Left lobe of liver (tissue), 2 donors: Measurements from ENCODE around the gene IWS1. TPM values are rescaled to one million over a fixed set of nuclear protein-coding genes. Genes with fewer than 3 reads are reported as not detected.

Source experiments
- ATAC-seq: fragments of 200-7000 bp; cut with Tn5 transposase; one replicate; pipeline ENCODE4 v1.9.1; 2020; ENCODE audit warnings: mild to moderate bottlenecking, moderate library complexity
- DNase-seq: peaks from one replicate; pipeline ENCODE4 v3.0.0-alpha.2; 2020; ENCODE audit warnings: low spot score
- total RNA-seq: library from RNA; stranded (reverse); gene quantifications from one replicate; pipeline ENCODE4 v1.2.1, GENCODE V29; 2021
- donor health status: DM: no; HTN: no; CAD: no; lungs with moderate emphysema.
- donor health status: DM: no; HTN: yes; CAD: no.

IWS1 gene
- total RNA-seq, 1 donor from 2014 or later = 19.1 TPM

DNA sequence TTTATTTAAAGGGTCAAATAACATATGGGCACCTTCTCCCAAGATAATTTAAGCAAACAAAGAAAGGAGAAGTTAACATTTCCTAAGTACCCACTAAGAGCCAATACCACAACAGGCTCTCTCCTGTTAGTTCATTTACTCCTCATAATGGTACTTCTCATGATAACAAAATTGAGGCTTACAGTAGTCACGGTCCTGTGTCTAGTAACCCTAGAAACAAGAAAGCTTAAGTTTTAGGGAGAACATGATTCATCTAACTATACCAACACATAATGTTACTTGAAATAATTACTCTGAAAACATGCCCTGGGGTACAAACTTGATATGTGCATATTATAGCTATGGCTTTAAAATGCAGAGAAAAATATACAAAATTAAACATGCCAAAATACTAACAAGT lies 19.8 kb downstream of the IWS1 start:
- ATAC-seq (no peak), DNase-seq (no peak)

DNA sequence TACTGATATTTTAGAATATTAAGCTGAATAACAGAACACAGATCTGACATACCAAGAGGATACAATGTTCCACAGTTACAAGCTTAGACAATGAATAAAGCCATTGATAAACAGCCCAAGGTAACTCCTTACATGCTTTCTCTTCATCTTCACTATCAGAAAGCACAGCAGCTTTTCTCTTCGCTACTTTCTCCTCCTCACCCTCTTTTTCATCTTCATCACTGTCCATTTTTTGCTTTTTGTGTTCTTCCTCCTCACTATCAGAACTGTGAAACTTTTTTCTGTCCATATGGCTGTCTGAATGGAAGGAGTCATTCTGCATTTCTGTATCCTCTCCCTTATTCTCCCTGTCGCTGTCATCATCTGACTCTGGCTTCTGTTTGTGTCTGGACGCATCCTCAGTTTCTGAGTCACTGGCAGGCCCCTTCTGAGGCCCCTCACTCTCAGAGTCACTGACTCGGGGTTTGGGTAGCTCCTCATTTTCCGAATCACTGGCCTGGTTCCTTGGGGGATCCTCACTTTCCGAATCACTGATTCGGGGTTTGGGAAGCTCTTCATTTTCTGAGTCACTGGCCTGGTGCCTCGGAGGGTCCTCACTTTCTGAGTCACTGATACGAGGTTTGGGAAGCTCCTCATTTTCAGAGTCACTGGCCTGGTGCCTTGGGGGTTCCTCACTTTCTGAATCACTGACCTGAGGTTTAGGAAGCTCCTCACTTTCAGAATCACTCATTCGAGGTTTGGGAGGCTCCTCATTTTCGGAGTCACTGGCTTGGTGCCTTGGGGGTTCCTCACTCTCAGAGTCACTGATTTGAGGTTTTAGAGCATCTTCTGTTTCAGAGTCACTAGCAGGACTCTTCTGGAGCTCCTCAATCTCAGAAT lies 21.5 kb downstream of the IWS1 start:
- ATAC-seq (no peak), DNase-seq (no peak)

DNA sequence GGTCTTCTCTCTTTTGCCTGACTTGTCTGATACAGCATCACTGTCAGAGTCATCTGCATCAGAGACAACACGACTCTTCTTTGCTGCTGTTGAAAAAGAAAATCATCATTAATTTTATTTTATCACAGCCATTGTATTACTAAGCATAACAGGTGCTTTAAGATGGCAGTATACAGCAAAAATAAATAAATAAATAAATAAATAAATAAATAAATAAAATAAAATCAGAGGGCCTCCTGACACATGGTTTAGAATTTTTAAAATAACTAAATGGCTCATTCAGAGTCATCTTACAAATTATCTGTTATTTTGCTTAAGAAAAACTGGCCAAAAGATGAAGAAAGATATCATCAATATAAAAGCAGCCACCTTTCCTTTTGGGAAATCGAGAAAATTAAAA lies 22.8 kb downstream of the IWS1 start:
- DNase-seq (no peak), ATAC-seq (no peak)

DNA sequence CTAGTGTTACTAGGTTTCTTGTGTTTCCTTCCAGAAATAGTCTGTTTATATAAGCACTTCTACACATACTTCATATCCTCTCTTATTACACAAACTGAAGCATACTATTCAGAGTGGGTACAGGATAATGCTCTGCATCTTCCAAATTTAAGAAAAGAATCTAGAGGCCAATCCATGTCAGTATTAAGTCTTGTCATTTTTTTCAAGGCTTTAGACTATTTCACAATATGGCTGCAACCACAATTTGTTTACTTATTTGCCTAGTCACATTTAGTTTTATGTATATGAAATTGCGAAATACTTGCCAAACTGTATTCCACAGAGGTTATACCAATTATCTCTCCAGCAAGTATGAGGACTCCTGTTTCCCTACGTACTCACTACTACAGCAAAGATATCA lies 27.9 kb downstream of the IWS1 start:
- DNase-seq (no peak), ATAC-seq (no peak)

DNA sequence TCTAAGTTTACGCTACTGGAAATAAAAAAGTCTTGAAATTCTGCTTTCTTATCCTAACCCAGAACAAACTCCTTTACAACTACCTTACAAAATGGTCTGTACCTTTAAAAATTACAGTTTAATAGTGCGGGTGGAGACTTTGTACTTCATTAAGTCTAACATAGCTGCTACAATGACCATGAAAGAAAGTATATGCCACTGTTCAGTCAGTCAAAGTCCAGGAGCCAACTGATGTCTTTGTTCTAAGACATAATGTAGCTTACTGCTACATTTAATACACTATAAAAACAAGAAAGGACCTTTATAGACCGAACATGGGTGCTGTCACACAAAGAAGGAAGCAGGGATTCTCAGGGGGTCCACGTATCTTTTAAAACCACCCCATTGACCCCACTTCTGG lies 36.0 kb downstream of the IWS1 start:
- no peak for ATAC-seq
- DNase-seq = no peak

DNA sequence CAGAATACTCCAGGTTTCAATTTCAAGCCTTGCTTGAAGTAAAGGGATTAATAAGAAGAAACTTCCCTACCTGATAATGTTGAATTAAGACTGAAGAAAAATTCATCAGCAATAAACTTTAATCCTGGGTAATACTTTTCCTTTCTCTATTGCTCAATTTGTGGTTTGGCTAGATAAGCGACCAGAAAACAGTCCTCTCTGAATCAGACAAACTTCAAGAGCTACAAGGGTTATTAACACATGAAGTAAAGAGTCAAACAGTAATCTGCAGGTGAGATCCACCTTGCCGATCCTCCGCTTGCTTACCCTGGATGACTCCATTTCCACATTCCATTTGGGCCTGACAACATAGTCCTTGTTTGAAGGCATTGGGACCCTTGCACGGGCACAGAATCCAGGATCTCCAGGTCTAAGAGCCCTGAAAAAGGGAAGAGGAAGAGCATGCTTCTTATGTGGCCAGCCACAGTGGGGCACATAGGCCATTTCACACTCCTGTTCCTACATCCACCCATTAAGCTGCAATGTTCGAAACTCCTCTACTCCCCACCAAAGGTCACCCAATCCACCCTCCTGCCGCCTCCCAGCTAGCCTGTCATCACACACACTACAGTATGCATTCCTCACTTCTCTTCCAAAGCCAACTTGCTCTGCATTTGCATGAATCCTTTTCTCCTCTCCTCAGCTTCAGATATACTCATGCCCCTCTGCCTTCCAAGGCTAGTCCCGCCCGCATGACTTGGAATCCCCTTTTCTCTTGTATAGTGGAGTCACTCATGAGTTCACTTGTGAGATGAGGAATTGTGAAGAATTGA lies 39.8 kb downstream of the IWS1 start:
- DNase-seq (no peak), ATAC-seq (peak; percentile 48)

DNA sequence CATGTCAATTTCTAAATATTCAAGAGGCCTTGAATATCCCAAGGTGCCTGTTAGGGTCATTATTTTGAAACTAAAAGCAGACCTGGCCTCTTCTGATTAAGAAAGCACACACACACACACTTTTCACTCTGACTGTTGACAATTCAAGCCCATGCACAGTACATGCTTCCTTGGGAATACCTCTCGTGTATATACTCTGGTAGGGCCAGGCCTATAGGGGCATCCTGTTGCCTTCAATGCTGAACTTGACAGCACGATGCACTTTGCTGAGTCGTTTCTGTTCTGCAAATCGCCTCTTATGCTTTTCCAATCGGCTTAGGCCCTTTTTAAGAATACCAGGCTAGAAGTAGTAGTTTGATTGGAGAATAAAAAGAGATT lies 40.6 kb downstream of the IWS1 start:
- no peak for DNase-seq
- no peak for ATAC-seq

DNA sequence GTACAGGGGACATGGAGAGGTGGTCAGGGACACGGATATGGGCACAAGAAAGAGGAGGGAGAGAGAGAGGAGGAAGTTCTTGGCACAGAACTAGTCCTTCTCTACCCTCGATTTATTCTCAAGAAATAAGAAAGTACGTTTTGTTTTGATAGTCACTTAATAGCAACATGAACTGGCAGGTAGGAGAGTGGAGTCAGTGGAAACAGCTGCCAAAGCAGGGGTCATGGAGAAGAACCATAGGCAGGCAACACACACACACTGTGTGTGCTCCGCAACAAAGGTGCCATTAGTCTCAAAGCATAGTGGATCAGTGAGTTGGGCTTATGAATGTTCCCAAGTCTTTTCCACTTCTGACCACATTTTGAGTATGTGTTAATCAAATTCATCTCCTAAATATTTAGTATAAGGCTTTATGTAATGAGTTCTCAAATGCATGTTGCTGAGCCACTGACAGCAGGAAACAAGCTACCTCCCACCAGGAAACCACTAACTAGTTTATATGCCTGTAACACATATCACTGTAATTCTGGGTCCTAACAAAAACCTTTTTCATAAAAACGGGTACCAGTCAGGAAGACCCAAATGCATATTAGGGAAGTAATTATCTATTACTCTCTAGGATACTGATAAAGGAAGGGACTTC lies 41.1 kb downstream of the IWS1 start:
- DNase-seq (no peak), ATAC-seq (no peak)

DNA sequence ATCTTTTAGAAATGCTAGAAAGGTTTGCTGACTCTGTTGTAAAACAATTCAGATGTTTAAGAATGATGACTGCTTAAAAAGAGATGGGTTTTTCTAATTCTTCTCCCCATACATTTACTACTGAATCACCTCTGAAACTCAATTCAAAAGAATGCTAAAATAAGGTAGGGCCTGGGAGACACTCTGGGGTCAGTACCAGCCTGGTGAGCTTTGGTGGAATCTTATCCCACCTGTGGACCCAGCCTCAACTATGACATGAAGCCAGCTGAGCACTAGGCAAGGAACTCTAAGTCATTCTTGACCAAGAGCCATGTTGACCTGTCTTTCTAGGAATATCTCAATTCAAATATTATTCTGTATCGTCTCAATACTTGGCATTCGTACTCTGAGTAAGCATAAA lies 44.3 kb downstream of the IWS1 start:
- ATAC-seq (no peak), DNase-seq (no peak)

DNA sequence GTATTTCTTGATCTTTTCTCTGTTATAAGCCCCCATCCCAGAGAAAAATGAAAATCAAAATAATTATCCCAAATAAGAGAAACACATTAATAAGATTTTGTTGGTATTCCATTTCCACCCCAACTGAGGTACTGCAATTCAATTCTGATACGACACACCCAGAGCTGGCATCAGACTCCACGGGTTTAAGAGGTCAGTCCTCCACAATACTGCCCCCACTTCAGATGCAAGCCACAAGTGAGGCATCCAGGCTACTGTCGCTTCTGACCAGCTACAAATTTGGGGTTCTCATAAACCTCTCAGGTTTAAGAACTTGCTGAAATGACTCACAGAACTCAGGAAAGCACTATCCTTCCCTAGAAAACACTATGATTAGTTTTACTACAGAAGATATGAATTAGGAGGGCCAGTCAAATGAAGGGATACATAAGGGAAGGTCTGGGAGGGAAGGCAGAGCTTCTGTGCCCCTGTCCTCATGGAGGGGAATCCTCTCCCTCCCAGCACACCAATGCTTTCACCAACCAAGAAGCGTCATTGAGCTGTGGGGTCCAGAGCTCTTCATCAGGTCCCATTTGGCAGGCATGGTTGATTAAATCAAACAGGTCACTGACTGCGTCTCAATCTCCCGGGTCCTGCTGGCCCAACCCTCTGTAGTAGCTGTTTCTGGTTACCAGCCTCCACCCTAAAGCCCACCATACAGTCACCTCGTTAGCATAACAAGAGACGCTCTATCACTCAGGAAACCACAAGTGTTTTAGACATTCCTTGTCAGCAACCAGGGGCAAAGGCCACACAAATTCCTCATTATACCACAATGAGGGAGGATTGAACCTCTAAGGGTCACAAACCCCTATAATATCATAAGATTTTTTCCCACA lies 46.2 kb downstream of the IWS1 start:
- no peak for DNase-seq
- peak; percentile 62 for ATAC-seq

DNA sequence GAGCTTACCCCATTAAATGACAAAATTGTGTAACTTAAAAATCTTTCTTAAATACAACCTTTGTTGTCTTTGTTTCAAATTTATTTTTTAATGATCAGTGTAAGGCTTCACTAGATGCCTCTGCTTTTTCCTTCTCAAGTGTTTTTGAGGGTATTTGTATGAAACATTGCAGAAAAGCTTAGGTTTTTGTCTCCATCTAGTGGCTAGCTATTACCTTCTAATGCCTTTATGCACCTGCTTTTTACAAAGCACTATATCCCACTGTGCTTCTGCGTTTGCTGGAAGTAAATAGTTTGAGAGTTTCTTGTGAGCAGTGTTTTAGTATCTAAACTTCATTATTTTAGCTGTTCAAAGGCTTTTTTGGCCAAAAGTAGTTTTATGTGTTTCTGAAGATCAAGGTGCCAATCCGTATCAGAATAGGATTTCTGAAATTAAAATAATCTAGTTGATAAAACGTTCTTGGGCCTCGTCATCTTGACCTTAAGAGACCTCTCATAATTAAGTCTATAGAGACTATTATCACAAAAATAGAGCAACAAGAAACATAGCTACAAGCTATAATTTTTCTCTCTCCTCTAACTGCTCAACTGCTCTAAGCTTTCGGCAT lies 47.0 kb downstream of the IWS1 start:
- ATAC-seq (peak; percentile 92), DNase-seq (no peak)

DNA sequence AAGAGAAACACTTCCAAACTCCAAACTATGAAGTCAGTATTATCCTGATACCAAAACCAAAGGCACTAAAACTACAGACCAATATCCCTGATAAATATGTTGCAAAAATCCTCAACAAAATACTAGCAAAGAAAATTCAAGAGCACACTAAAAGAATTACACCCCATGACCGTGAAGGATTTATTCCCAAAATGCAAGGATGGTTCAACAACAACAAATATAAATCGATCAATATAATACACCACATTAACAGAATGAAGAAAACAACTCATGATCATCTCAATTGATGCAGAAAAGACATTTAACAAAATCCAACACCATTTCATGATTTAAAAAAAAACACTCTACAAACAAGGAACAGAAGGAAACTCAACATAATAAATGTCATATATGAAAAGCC lies 50.5 kb downstream of the IWS1 start:
- ATAC-seq (no peak), DNase-seq (no peak)

DNA sequence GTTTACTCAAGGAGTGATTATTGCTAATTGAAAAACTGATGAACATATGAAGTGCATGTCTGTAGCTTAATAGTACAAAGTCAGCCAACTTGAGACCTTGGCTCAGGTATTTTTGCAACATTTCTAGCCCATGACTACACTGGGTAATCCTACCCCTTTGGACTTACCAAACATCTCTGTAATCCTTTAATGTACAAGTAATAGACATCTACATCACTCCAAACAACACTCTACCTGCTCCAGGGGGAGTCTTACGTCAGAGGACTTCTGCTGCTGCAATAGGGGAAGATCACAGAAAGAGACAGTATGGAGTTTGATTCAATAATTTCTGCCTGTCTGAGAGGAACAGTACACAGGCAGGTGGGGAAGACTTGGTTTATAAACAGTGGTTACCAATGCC lies 54.0 kb downstream of the IWS1 start:
- DNase-seq (no peak), ATAC-seq (no peak)

DNA sequence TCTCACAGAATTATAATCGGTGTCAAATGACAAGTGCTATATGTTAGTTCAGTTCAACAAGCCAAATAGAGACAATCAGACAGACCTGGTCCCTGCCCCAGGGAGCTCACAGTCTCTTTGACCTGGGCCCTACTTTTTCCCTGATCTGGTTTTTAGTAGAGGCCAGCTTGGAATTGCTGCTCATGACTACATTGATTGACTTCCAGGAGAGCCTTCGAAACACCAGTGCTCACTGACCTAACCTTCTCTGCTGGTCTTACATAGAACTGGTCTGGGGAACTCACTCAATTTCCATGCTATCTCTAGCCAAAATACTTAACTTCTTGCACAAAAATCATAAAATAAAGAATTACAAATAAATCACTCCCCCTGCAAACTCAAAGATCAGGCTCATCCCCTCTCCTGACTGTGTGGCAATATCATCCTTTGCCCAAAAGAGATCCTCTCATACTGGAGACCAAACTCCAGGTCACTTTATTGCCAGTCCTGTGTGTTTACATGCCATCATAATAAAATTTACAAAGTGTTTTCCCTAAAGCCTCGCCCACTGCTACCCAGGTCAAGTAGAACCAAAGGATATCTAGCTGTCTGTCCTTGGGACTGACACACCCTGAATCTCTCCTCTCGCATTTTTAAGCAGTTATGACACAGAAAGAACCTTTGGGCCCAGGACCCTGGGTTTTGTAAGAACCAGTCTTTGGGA lies 54.9 kb downstream of the IWS1 start:
- peak; percentile 84 for ATAC-seq
- no peak for DNase-seq

DNA sequence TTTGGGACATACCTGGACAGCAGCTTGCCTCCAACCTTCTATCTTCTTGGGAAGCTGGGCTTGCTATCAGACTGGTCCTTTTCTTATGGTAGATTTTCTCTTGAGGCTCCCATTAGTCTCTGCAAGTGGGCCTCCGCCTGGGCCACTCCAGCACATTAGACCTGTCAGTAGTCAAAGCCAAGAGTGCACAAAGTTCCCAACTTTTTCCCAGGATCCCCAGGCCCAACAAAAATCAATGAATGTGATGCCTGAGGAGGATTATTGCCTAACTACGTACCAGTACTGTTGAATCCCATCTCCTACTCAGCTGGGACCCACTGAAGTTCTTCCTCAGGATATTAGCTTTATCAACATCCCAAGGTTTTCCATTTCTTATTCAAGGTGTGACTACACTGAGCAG lies 56.3 kb downstream of the IWS1 start:
- ATAC-seq (peak; percentile 36), DNase-seq (no peak)

DNA sequence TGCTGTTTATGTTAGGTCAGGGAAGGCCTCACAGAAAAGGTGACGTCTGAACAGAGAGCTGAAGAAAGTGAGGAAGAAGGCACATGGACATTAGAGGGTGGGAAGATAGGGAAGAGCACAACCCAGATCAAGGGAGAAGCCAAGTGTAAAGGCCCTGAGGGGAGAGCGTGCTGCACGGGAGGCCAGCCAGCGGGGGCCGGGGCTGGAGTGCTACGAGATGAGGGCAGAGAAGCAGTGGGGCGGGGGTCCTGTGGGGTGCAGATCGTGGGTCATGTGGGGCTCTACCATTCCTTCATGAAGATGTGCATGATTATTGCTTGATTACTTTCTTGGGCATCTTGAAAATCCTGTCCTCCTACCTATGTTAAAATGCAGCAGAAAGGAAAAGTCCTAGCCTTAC lies 57.2 kb downstream of the IWS1 start:
- DNase-seq (no peak), ATAC-seq (no peak)

DNA sequence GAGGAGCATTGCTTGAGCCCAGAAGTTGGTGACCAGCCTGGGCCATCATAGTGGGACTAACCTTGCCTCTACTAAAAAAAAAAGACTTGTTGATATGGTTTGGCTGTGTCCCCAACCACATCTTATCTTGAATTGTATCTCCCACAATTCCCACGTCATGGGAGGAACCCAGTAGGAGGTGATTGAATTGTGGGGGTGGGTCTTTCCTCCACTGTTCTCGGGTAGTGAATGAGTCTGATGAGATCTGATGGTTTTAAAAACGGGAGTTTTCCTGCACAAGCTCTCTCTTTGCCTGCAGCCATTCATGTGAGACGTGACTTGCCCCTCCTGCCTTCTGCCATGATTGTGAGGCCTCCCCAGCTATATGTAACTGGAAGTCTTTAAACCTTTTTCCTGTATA lies 61.0 kb downstream of the IWS1 start:
- no peak for ATAC-seq
- no peak for DNase-seq

DNA sequence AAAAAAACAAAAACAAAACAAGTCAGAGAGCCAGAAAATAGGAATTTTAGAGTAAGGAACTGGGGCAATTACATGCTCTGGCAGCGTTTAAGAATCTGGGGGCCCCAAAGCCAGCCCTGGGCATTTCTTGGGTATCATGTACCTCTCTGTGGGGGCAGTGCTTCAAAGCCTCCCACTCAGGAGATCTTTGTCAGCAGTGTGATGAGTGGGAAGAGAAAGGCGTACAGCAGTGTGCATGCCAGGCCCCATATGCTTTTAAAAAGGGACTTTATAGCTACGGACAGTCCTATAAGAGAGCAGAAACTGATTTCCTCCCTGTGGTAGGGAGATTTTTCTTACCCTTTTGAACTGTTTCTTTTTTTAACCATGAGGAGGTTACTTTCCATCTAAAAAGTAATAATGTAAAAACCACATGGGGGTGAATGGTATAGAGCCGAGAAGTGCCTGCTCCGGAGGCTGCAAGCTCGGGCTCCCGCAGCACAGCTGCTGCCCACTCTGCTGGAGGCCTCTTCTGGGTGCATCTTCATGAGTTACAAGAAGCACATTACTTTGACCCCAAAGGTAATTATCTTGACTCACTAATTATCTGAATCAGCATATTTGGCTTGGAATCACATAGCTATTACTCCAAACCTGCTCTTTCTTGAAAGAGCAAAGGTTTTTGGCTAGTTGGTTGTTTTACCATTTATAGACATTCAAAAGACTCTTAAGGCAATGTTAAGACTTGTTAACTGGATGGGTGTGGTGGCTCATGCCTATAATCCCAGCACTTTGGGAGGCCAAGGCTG lies 61.6 kb downstream of the IWS1 start:
- DNase-seq = no peak

More for the DNA sequence above, 61.6 kb downstream of the IWS1 start:
- no peak for ATAC-seq
